ENCODE measurements around the gene IGHMBP2. TPM values are rescaled to one million over a fixed set of nuclear protein-coding genes. Genes with fewer than 3 reads are reported as not detected.
"Not testable (repeated sequence)": the region's sequence is repeated elsewhere in the genome, so short reads cannot be mapped to it uniquely, and the experiment has no call there.

IGHMBP2 gene
- 10 to 100 TPM; 18.3 to 18.4 TPM for total RNA-seq
- long read RNA-seq, donor 1, partial matches to known transcripts = 9 of 14 reads
- long read RNA-seq, donor 1, other reads (novel, unspliced or antisense) = 4 of 14 reads
- long read RNA-seq, donor 2, partial matches to known transcripts = 61 of 71 reads
- long read RNA-seq, donor 2, other reads (novel, unspliced or antisense) = 4 of 71 reads

- DNase-seq (ENCODE audit: low spot score) = peak; percentile 97
- intact Hi-C loops (cut with DNase I) = loop anchor here in 1 of 2 donors (10.0 kb wide), 1 partner anchor 181 kb away; no protein-coding TSS in a partner anchor
Measured at GRCh38 chr11:68903288-68904247, at the start of gene IGHMBP2, which contains the start of gene MRPL21. Gene IGHMBP2 (plus strand): TSS chr11:68903891. CDS start chr11:68903953, 62 bp downstream. Gene MRPL21 (minus strand): TSS chr11:68903832. CDS start chr11:68903810, 22 bp downstream.

- intact Hi-C loops (cut with DNase I) = loop anchor here in 1 of 2 donors (5.0 kb wide), 1 partner anchor 1063 kb away; no protein-coding TSS in a partner anchor
- DNase-seq (ENCODE audit: low spot score) = peak; percentile 47
Measured at GRCh38 chr11:68854273-68854958, 49.3 kb upstream of the IGHMBP2 start.

GRCh38 chr11:68855205-68855981 is 48.3 kb upstream of the IGHMBP2 start:
- DNase-seq (ENCODE audit: low spot score) = peak; percentile 86

GRCh38 chr11:68856425-68857030 is 47.2 kb upstream of the IGHMBP2 start:
- intact Hi-C loops (cut with DNase I) = not testable (repeated sequence)
- peak; percentile 64 for DNase-seq (ENCODE audit: low spot score)

More at GRCh38 chr11:68855205-68855981, 48.3 kb upstream of the IGHMBP2 start:
- intact Hi-C loops (cut with DNase I) = no loop called here

GRCh38 chr11:68857037-68857586 is 46.6 kb upstream of the IGHMBP2 start:
- intact Hi-C loops (cut with DNase I) = no loop called here
- DNase-seq (ENCODE audit: low spot score) = peak; percentile 23

- intact Hi-C loops (cut with DNase I) = no loop called here
Measured at GRCh38 chr11:68859123-68859522, 44.6 kb upstream of the IGHMBP2 start.

GRCh38 chr11:68862421-68862820 is 41.3 kb upstream of the IGHMBP2 start:
- intact Hi-C loops (cut with DNase I) = no loop called here

More at GRCh38 chr11:68859123-68859522, 44.6 kb upstream of the IGHMBP2 start:
- DNase-seq (ENCODE audit: low spot score) = peak; percentile 8

GRCh38 chr11:68863553-68864265 is 40.0 kb upstream of the IGHMBP2 start:
- intact Hi-C loops (cut with DNase I) = no loop called here
- peak; percentile 5 for DNase-seq (ENCODE audit: low spot score)

More at GRCh38 chr11:68862421-68862820, 41.3 kb upstream of the IGHMBP2 start:
- peak; percentile 52 for DNase-seq (ENCODE audit: low spot score)

- intact Hi-C loops (cut with DNase I) = no loop called here
- DNase-seq (ENCODE audit: low spot score) = peak; percentile 38
Measured at GRCh38 chr11:68865241-68865640, 38.5 kb upstream of the IGHMBP2 start.

- intact Hi-C loops (cut with DNase I) = no loop called here
Measured at GRCh38 chr11:68867066-68867465, 36.6 kb upstream of the IGHMBP2 start.

GRCh38 chr11:68868221-68868835 is 35.4 kb upstream of the IGHMBP2 start:
- intact Hi-C loops (cut with DNase I) = no loop called here
- DNase-seq (ENCODE audit: low spot score) = peak; percentile 74

More at GRCh38 chr11:68867066-68867465, 36.6 kb upstream of the IGHMBP2 start:
- DNase-seq (ENCODE audit: low spot score) = peak; percentile 78

GRCh38 chr11:68870470-68870869 is 33.2 kb upstream of the IGHMBP2 start:
- intact Hi-C loops (cut with DNase I) = no loop called here
- peak; percentile 38 for DNase-seq (ENCODE audit: low spot score)

- intact Hi-C loops (cut with DNase I) = no loop called here
- DNase-seq (ENCODE audit: low spot score) = peak; percentile 28
Measured at GRCh38 chr11:68872216-68873003, 31.3 kb upstream of the IGHMBP2 start.

GRCh38 chr11:68878022-68878421 is 25.7 kb upstream of the IGHMBP2 start:
- peak; percentile 17 for DNase-seq (ENCODE audit: low spot score)
- intact Hi-C loops (cut with DNase I) = no loop called here

GRCh38 chr11:68880851-68881250 is 22.8 kb upstream of the IGHMBP2 start:
- peak; percentile 17 for DNase-seq (ENCODE audit: low spot score)
- intact Hi-C loops (cut with DNase I) = loop anchor here in 1 of 2 donors (1.0 kb wide), 1 partner anchor 17 kb away; no protein-coding TSS in a partner anchor

GRCh38 chr11:68881320-68881719 is 22.4 kb upstream of the IGHMBP2 start:
- intact Hi-C loops (cut with DNase I) = loop anchor here in 1 of 2 donors (1.0 kb wide), 1 partner anchor 17 kb away; no protein-coding TSS in a partner anchor
- DNase-seq (ENCODE audit: low spot score) = peak; percentile 17

All from posterior vena cava (tissue), 2 donors.